OCI-LY1 (cell line): ENCODE data around the gene ZBED5.

Source experiments
- CTCF ChIP-seq: fragments of 200-600 bp; sonication (generic), shearing (Covaris generic); IDR thresholded peaks from 2 replicates; pipeline ENCODE4 v1.5.1; 2017; ENCODE audit warnings: mild to moderate bottlenecking, antibody characterized with exemption, low read length, moderate library complexity, mixed read lengths
- EZH2 ChIP-seq: fragments of 200-600 bp; sonication (generic), shearing (Covaris generic); IDR thresholded peaks from 2 replicates; pipeline ENCODE4 v1.8.0; 2017; ENCODE audit warnings: borderline replicate concordance, mixed run types, mild to moderate bottlenecking, antibody characterized with exemption, low read length, moderate library complexity, mixed read lengths

- TF ChIP-seq CTCF (no peak), EZH2 (no peak)
Measured at GRCh38 chr11:10875430-10876021, 17.7 kb upstream of the ZBED5 start.
